Neutrophil (primary cell): ENCODE results near the gene KCND2.
"Not testable (repeated sequence)": the region's sequence is repeated elsewhere in the genome, so short reads cannot be mapped to it uniquely, and the experiment has no call there.

ENCODE experiments used
- H3K27ac ChIP-seq: fragments of 200-600 bp; sonication (generic); 2 replicates; pipeline ENCODE4 v1.5.1; 2016; ENCODE audit warnings: mild to moderate bottlenecking, moderate library complexity
- H3K27me3 ChIP-seq: fragments of 200-600 bp; sonication (generic); 2 replicates; pipeline ENCODE4 v1.6.0; 2016; ENCODE audit warnings: mild to moderate bottlenecking
- H3K36me3 ChIP-seq: fragments of 200-600 bp; sonication (generic); 2 replicates; pipeline ENCODE4 v1.5.1; 2017
- H3K4me1 ChIP-seq, 2 experiments: fragments of 200-600 bp in 1 of 2; sonication (generic) in 1 of 2; 1 replicate in 1 of 2; 2 replicates in 1 of 2; pipeline versions ENCODE4 v1.5.1 to v1.6.1; 2013 to 2016; ENCODE audit warnings: low read depth in 1 of 2, low read length in 1 of 2, mild to moderate bottlenecking in 1 of 2, moderate library complexity in 1 of 2; ENCODE audit not compliant: control insufficient read depth in 1 of 2, insufficient read depth in 1 of 2
- H3K4me3 ChIP-seq, 2 experiments: fragments of 200-600 bp in 1 of 2; sonication (generic) in 1 of 2; 1 replicate in 1 of 2; 2 replicates in 1 of 2; pipeline ENCODE4 v1.5.1; 2013 to 2016; ENCODE audit warnings: low read depth in 1 of 2, low read length in 1 of 2, mild to moderate bottlenecking in 1 of 2, moderate library complexity in 1 of 2
- H3K9me3 ChIP-seq: fragments of 200-600 bp; sonication (generic); 2 replicates; pipeline ENCODE4 v1.5.1; 2016
- CTCF ChIP-seq: fragments of 200-600 bp; sonication (generic); IDR thresholded peaks from 2 replicates; pipeline ENCODE4 v1.5.1; 2016; ENCODE audit warnings: antibody characterized with exemption

The KCND2 gene

GRCh38 chr7:120272701-120273475 is at the start of gene KCND2:
TSS of gene KCND2 (plus strand) at chr7:120273175.
- Histone ChIP-seq H3K27me3 (peaks cover 54% of the 10 kb centered on the region), H3K36me3 (no peaks in the 10 kb centered on the region), H3K4me3 (no peak within 1 kb of the TSS), H3K27ac (no peak within 1 kb of the TSS), H3K4me1 (no peaks in the 10 kb centered on the region), H3K9me3 (no peaks in the 10 kb centered on the region)
- no peak for TF ChIP-seq CTCF

GRCh38 chr7:120226188-120226587 is 46.8 kb upstream of the KCND2 start:
- H3K27ac ChIP-seq = no peak overlapping the region
- H3K27me3 ChIP-seq = no peaks in the 10 kb centered on the region
- H3K36me3 ChIP-seq = no peaks in the 10 kb centered on the region
- no peaks in the 10 kb centered on the region for H3K9me3 ChIP-seq
- H3K4me1 ChIP-seq = no peaks in the 10 kb centered on the region
- H3K4me3 ChIP-seq = no peak overlapping the region
- TF ChIP-seq CTCF = no peak

- H3K36me3 ChIP-seq = no peaks in the 10 kb centered on the region
- H3K4me3 ChIP-seq = no peak overlapping the region
- no peak overlapping the region for H3K27ac ChIP-seq
- H3K27me3 ChIP-seq = no peaks in the 10 kb centered on the region
- no peak for TF ChIP-seq CTCF
- no peaks in the 10 kb centered on the region for H3K9me3 ChIP-seq
- H3K4me1 ChIP-seq = no peaks in the 10 kb centered on the region
Observed at GRCh38 chr7:120227255-120227654, 45.7 kb upstream of the KCND2 start.

- Histone ChIP-seq H3K27me3 (no peaks in the 10 kb centered on the region), H3K36me3 (no peaks in the 10 kb centered on the region), H3K27ac (no peak overlapping the region), H3K4me1 (no peaks in the 10 kb centered on the region), H3K9me3 (no peaks in the 10 kb centered on the region), H3K4me3 (no peak overlapping the region)
- no peak for TF ChIP-seq CTCF
Observed at GRCh38 chr7:120229084-120229483, 43.9 kb upstream of the KCND2 start.

GRCh38 chr7:120233338-120233737 is 39.6 kb upstream of the KCND2 start:
- Histone ChIP-seq H3K27me3 (no peaks in the 10 kb centered on the region), H3K4me1 (no peaks in the 10 kb centered on the region), H3K27ac (no peak overlapping the region), H3K4me3 (no peak overlapping the region), H3K36me3 (no peaks in the 10 kb centered on the region), H3K9me3 (no peaks in the 10 kb centered on the region)
- no peak for TF ChIP-seq CTCF

- H3K27me3 ChIP-seq, H3K4me1 ChIP-seq, H3K27ac ChIP-seq, H3K9me3 ChIP-seq, H3K36me3 ChIP-seq, H3K4me3 ChIP-seq: not testable (repeated sequence)
Observed at GRCh38 chr7:120240350-120240749, 32.6 kb upstream of the KCND2 start.
